ENCODE measurements around the gene FIGLA.

The FIGLA gene

GRCh38 chr2:70834881-70835280 lies 44.4 kb upstream of the FIGLA start:
- no peaks in the 10 kb centered on the region for H3K9me3 ChIP-seq (ENCODE audit: insufficient read depth, low read depth, low read length)
- no peaks in the 10 kb centered on the region for H3K9me2 ChIP-seq (replicated peaks; ENCODE audit: low read depth, low read length)
- no peak overlapping the region for H3K4me3 ChIP-seq (ENCODE audit: low read length, poor library complexity, severe bottlenecking)
- no peak overlapping the region for H3K9ac ChIP-seq (ENCODE audit: low read depth, low read length, poor library complexity, severe bottlenecking)
- no peak for TF ChIP-seq CTCF (conservative IDR thresholded peaks at IDR 0.05; ENCODE audit: low read length)
- no peak for TF ChIP-seq EZH2phosphoT487 (IDR thresholded peaks at IDR 0.05; ENCODE audit: borderline replicate concordance)
- H3K4me2 ChIP-seq (ENCODE audit: low read depth, low read length, poor library complexity, severe bottlenecking): no peak overlapping the region
- H3K36me3 ChIP-seq (ENCODE audit: insufficient read depth, low read length): no peaks in the 10 kb centered on the region
- H3K27me3 ChIP-seq (ENCODE audit: insufficient read depth, low read length, poor library complexity, severe bottlenecking): no peaks in the 10 kb centered on the region
- H2AFZ ChIP-seq (ENCODE audit: low read length): 0 out of 2 replicates have a peak overlapping the region, but pooled peaks have one; percentile 8
- no peaks in the 10 kb centered on the region for H3K79me2 ChIP-seq (ENCODE audit: insufficient read depth, low read length)
- H3F3A ChIP-seq (ENCODE audit: low read depth): no peaks in the 10 kb centered on the region
- no peaks in the 10 kb centered on the region for H4K20me1 ChIP-seq (ENCODE audit: insufficient read depth, low read length, poor library complexity, severe bottlenecking)
- no peaks in the 10 kb centered on the region for H3K4me1 ChIP-seq (ENCODE audit: insufficient read depth, low read length, poor library complexity, severe bottlenecking)

- Histone ChIP-seq H3K9me2 (replicated peaks; ENCODE audit: low read depth, low read length) (no peaks in the 10 kb centered on the region), H3K4me2 (ENCODE audit: low read depth, low read length, poor library complexity, severe bottlenecking) (no peak overlapping the region), H3F3A (ENCODE audit: low read depth) (no peaks in the 10 kb centered on the region), H2AFZ (ENCODE audit: low read length) (no peak overlapping the region), H3K4me3 (ENCODE audit: low read length, poor library complexity, severe bottlenecking) (no peak overlapping the region), H4K20me1 (ENCODE audit: insufficient read depth, low read length, poor library complexity, severe bottlenecking) (no peaks in the 10 kb centered on the region), H3K79me2 (ENCODE audit: insufficient read depth, low read length) (no peaks in the 10 kb centered on the region), H3K9ac (ENCODE audit: low read depth, low read length, poor library complexity, severe bottlenecking) (no peak overlapping the region), H3K9me3 (ENCODE audit: insufficient read depth, low read depth, low read length) (no peaks in the 10 kb centered on the region), H3K4me1 (ENCODE audit: insufficient read depth, low read length, poor library complexity, severe bottlenecking) (no peaks in the 10 kb centered on the region), H3K27me3 (ENCODE audit: insufficient read depth, low read length, poor library complexity, severe bottlenecking) (no peaks in the 10 kb centered on the region), H3K36me3 (ENCODE audit: insufficient read depth, low read length) (no peaks in the 10 kb centered on the region)
- TF ChIP-seq EZH2phosphoT487 (IDR thresholded peaks at IDR 0.05; ENCODE audit: borderline replicate concordance): no peak
- no peak for TF ChIP-seq CTCF (conservative IDR thresholded peaks at IDR 0.05; ENCODE audit: low read length)
These were observed 43.7 kb upstream of the FIGLA start for GRCh38 chr2:70834106-70834505.

GRCh38 chr2:70833246-70833645 lies 42.8 kb upstream of the FIGLA start:
- Histone ChIP-seq H3K9ac (ENCODE audit: low read depth, low read length, poor library complexity, severe bottlenecking) (no peak overlapping the region), H3K4me2 (ENCODE audit: low read depth, low read length, poor library complexity, severe bottlenecking) (no peak overlapping the region), H3F3A (ENCODE audit: low read depth) (no peaks in the 10 kb centered on the region), H3K4me1 (ENCODE audit: insufficient read depth, low read length, poor library complexity, severe bottlenecking) (no peaks in the 10 kb centered on the region), H3K36me3 (ENCODE audit: insufficient read depth, low read length) (no peaks in the 10 kb centered on the region), H3K4me3 (ENCODE audit: low read length, poor library complexity, severe bottlenecking) (no peak overlapping the region), H2AFZ (ENCODE audit: low read length) (no peak overlapping the region), H3K79me2 (ENCODE audit: insufficient read depth, low read length) (no peaks in the 10 kb centered on the region), H3K27me3 (ENCODE audit: insufficient read depth, low read length, poor library complexity, severe bottlenecking) (no peaks in the 10 kb centered on the region), H4K20me1 (ENCODE audit: insufficient read depth, low read length, poor library complexity, severe bottlenecking) (no peaks in the 10 kb centered on the region), H3K9me3 (ENCODE audit: insufficient read depth, low read depth, low read length) (no peaks in the 10 kb centered on the region), H3K9me2 (replicated peaks; ENCODE audit: low read depth, low read length) (no peaks in the 10 kb centered on the region)
- TF ChIP-seq EZH2phosphoT487 (IDR thresholded peaks at IDR 0.05; ENCODE audit: borderline replicate concordance): no peak

- Histone ChIP-seq H3K4me3 (ENCODE audit: low read length, poor library complexity, severe bottlenecking) (no peak overlapping the region), H2AFZ (ENCODE audit: low read length) (no peak overlapping the region), H3K79me2 (ENCODE audit: insufficient read depth, low read length) (no peaks in the 10 kb centered on the region), H3K27me3 (ENCODE audit: insufficient read depth, low read length, poor library complexity, severe bottlenecking) (no peaks in the 10 kb centered on the region), H3K4me2 (ENCODE audit: low read depth, low read length, poor library complexity, severe bottlenecking) (no peak overlapping the region), H3K9ac (ENCODE audit: low read depth, low read length, poor library complexity, severe bottlenecking) (no peak overlapping the region), H3K4me1 (ENCODE audit: insufficient read depth, low read length, poor library complexity, severe bottlenecking) (no peaks in the 10 kb centered on the region), H3F3A (ENCODE audit: low read depth) (no peaks in the 10 kb centered on the region), H3K36me3 (ENCODE audit: insufficient read depth, low read length) (no peaks in the 10 kb centered on the region), H4K20me1 (ENCODE audit: insufficient read depth, low read length, poor library complexity, severe bottlenecking) (no peaks in the 10 kb centered on the region), H3K9me3 (ENCODE audit: insufficient read depth, low read depth, low read length) (no peaks in the 10 kb centered on the region), H3K9me2 (replicated peaks; ENCODE audit: low read depth, low read length) (no peaks in the 10 kb centered on the region)
- TF ChIP-seq EZH2phosphoT487 (IDR thresholded peaks at IDR 0.05; ENCODE audit: borderline replicate concordance) (no peak), CTCF (conservative IDR thresholded peaks at IDR 0.05; ENCODE audit: low read length) (no peak)
These were observed 41.9 kb upstream of the FIGLA start for GRCh38 chr2:70832386-70832785.
